ENCODE measurements around the gene DNER. TPM values are rescaled to one million over a fixed set of nuclear protein-coding genes. Genes with fewer than 3 reads are reported as not detected.
A peak's percentile ranks its signal among the peaks of the same experiment; 100 is the strongest.
"Not testable (repeated sequence)": the region's sequence is repeated elsewhere in the genome, so short reads cannot be mapped to it uniquely, and the experiment has no call there.

Gene DNER
- polyA plus RNA-seq, 5 donors: 1.4 to 2.4 (median 1.7) TPM

DNA sequence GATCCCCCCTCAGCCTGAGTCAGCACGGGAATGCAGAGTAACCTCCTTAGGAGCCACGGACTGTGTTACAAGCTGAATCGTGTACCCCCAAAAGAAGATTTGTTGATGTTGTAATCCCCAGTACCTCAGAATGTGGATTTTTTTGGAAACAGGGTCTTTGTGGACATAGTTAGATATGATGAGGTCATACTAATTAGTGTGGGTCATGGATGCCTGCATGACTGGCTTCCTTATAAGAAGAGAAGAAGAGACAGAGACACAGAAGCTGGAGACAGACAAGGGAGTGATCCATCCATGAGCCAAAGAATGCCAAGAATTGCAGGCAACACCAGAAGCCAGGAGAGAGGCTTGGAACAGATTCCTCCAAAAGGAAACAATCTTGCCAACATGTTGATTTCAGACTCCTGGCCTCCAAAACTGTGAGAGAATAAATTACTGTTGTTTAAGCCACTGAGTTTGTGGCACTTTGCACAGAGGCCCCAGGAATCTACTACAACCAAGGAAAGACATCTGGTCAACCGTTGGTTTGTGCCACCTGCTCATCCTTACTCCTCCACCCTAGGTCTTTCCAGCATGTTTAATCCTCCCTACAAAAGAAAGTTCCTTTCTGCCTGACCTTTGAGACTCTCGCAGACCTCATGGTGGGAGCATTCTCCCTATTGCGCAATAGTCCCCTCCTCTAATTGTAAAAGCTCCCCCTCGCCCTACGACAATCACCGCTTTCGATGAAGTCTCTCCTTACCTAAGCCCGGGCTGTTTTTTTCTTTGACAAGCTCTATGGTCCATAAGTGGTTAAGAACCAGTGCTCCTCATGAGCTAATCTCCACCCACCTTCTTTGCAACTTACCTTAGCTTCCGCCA is 91.6 kb downstream of the DNER start:
- DNase-seq: no peak

GRCh38 chr2:229620759-229621158 is 93.6 kb downstream of the DNER start:
- DNase-seq: no peak

DNA sequence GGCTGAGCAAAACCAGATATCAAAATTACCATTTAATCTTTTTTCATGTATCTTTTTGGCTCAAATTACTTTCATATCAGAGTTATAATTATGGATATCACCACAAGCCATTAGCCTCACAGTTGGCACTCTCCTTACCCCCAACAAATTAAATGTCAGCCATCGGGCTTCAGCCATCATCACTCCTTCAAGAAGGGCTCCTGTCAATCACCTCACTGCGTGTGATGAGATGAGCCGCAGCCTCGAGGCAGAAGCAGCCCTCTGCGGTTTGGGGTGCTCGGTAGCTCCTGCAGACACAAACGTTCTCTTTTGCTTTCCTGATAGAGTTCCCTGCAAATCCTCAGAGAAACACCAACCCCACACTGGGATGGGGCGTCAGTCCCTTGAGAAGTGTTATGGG is 94.1 kb downstream of the DNER start:
- no peak for DNase-seq

DNA sequence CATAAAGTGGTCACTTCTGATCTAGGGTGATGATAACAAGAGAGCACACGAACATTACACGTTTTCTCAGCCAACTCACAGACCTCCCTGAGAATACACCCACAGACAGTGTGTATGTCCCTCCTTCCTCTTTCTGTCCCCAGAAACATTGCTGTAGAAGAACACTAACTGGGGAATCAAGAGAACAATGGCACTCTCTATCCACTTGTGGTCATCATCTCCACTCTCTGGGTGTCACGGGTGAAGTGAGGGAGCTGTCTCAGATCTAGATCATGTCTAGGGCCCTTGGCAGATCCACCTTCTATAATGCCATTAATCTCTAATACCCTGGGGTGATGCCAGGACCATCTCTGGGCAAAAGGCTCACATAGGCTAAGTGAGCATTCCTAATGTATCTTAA is 97.9 kb downstream of the DNER start:
- DNase-seq: no peak

- DNase-seq: not testable (repeated sequence)
Observed at GRCh38 chr2:229614021-229614420, 100.3 kb downstream of the DNER start.

- no peak for DNase-seq
Observed at GRCh38 chr2:229612384-229612971, 101.9 kb downstream of the DNER start.

GRCh38 chr2:229611360-229611759 is 103.0 kb downstream of the DNER start:
- DNase-seq: no peak

- DNase-seq: no peak
Observed at GRCh38 chr2:229610872-229611271, 103.5 kb downstream of the DNER start.

GRCh38 chr2:229610333-229610732 is 104.0 kb downstream of the DNER start:
- DNase-seq: no peak

DNA sequence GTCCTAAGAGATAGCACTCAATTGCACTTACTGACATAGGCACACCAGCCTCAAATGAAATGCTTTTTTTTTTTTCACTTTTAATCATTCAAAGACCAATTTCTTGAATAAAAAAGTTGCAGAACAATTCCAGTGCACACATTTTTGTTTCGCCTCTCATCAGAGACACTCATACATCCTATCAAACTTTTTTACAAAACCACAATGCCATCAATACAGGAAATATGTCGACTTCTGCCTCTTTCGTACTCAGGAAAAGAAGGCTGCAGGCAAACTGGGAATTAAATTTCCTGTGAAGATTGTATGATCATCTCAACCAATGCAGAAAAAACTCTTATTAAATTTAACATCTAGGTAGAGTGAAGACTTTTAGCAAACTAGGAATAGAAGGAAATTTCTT is 112.4 kb downstream of the DNER start:
- DNase-seq: no peak

GRCh38 chr2:229601396-229601795 is 113.0 kb downstream of the DNER start:
- DNase-seq: no peak

- DNase-seq: no peak
Observed at GRCh38 chr2:229598227-229598626, 116.1 kb downstream of the DNER start.

DNA sequence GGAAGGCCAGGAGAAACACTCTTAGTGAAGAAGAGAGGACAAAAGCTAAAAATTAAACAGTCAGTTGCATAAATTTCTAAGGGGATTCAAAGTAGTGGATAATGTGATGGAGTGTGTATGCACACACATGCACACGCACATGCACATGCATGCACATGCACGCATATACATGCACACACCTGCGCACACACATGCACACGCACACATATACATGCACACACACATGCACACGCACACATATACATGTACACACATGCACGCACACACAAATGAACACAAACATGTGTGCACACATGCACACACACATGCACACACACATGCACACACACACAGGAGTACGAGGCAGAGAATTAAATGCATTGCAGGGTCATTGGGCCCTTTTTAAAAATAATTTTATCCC is 117.6 kb downstream of the DNER start:
- DNase-seq: no peak

GRCh38 chr2:229591611-229592010 is 122.7 kb downstream of the DNER start:
- no peak for DNase-seq

- DNase-seq: peak; percentile 69 to 74
Observed at GRCh38 chr2:229586746-229587705, 127.3 kb downstream of the DNER start.

GRCh38 chr2:229586012-229586411 is 128.3 kb downstream of the DNER start:
- no peak for DNase-seq

DNA sequence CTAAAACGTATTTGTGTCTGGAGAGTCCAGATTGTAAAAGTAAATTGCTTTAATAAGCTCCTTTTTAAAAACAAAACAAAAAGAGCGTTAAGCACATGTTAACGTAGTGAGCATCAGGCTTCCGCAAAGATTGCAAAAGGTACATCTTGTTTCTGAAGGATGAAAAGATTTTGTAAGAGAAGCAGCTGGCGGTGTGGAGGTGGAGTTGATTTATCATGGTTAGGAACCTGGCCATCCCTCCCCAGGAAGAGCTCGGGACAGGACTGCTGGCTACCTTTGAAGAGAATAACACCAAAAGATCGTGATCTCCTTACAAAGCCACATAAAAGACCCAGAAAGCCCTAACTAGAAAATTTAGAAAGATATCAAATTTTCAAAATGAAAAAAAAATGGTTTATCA is 132.2 kb downstream of the DNER start:
- no peak for DNase-seq

- DNase-seq: no peak
Observed at GRCh38 chr2:229578052-229578846, 136.1 kb downstream of the DNER start.

GRCh38 chr2:229575569-229576315 is 138.6 kb downstream of the DNER start:
- no peak for DNase-seq

- DNase-seq: no peak
Observed at GRCh38 chr2:229572507-229573271, 141.7 kb downstream of the DNER start.

Data from right lung (tissue), 5 donors.